NCI-H187 (cell line): ENCODE measurements around the gene EPX.
"Not testable (repeated sequence)": the region's sequence is repeated elsewhere in the genome, so short reads cannot be mapped to it uniquely, and the experiment has no call there.

Experiments
- DNase-seq, 2 experiments: peaks; one replicate each; lab custom pipeline; 2025; lab: John Stamatoyannopoulos, UW

EPX gene

GRCh38 chr17:58192612-58193011 lies at the start of gene EPX:
EPX (plus strand) TSS chr17:58192726; CDS start chr17:58192847, 121 bp downstream.
- DNase-seq: no peak

GRCh38 chr17:58143335-58143734 lies 49.2 kb upstream of the EPX start:
- DNase-seq: not testable (repeated sequence)

- no peak for DNase-seq
These were observed 47.7 kb upstream of the EPX start for GRCh38 chr17:58144801-58145200.

- DNase-seq: no peak
These were observed 44.5 kb upstream of the EPX start, which contains the start of gene OR4D1 for GRCh38 chr17:58147930-58148434. OR4D1 (plus strand) TSS chr17:58148384; CDS start chr17:58155154, 6,770 bp downstream.

GRCh38 chr17:58148609-58149008 lies 43.9 kb upstream of the EPX start:
- no peak for DNase-seq

- DNase-seq: no peak
These were observed 42.1 kb upstream of the EPX start for GRCh38 chr17:58150394-58150793.

GRCh38 chr17:58153046-58153445 lies 39.5 kb upstream of the EPX start:
- DNase-seq: no peak

GRCh38 chr17:58153671-58154070 lies 38.9 kb upstream of the EPX start:
- no peak for DNase-seq

GRCh38 chr17:58156839-58157803 lies 35.4 kb upstream of the EPX start:
- DNase-seq: no peak

- DNase-seq: no peak
These were observed 34.3 kb upstream of the EPX start for GRCh38 chr17:58158181-58158580.

- DNase-seq: no peak
These were observed 31.0 kb upstream of the EPX start for GRCh38 chr17:58161566-58161965.

GRCh38 chr17:58165981-58166380 lies 26.5 kb upstream of the EPX start:
- no peak for DNase-seq

GRCh38 chr17:58166682-58167081 lies 25.8 kb upstream of the EPX start, which contains the start of gene OR4D2:
OR4D2 (plus strand) TSS chr17:58166982; CDS start chr17:58169656, 2,674 bp downstream.
- no peak for DNase-seq

GRCh38 chr17:58170622-58171021 lies 21.9 kb upstream of the EPX start:
- DNase-seq: no peak

- DNase-seq: no peak
These were observed 20.0 kb upstream of the EPX start for GRCh38 chr17:58172369-58173071.

GRCh38 chr17:58174871-58175270 lies 17.7 kb upstream of the EPX start:
- DNase-seq: no peak

GRCh38 chr17:58176200-58176599 lies 16.3 kb upstream of the EPX start:
- DNase-seq: no peak

GRCh38 chr17:58181796-58182195 lies 10.7 kb upstream of the EPX start:
- no peak for DNase-seq

- DNase-seq: no peak
These were observed 9.0 kb upstream of the EPX start for GRCh38 chr17:58183514-58183913.

- DNase-seq: no peak
These were observed 8.1 kb upstream of the EPX start for GRCh38 chr17:58184308-58184985.

GRCh38 chr17:58184986-58185761 lies 7.4 kb upstream of the EPX start:
- DNase-seq: no peak
